ENCODE results near the gene PEMT. TPM values are rescaled to one million over a fixed set of nuclear protein-coding genes. Genes with fewer than 3 reads are reported as not detected.

PEMT gene
- total RNA-seq, 2 donors from 2014 or later, result 38.3 to 52.7 TPM

- no peaks in the 10 kb centered on the region for H3K9me3 ChIP-seq (ENCODE audit: control insufficient read depth, low read length)
- Mint-ChIP-seq H3K4me3 (no peak overlapping the region), H3K4me1 (peaks cover 17% of the 10 kb centered on the region), H3K36me3 (ENCODE audit: low read depth) (no peaks in the 10 kb centered on the region), H3K9me3 (peaks cover 16% of the 10 kb centered on the region), H3K27ac (no peak overlapping the region), H3K27me3 (ENCODE audit: insufficient read depth) (peaks cover 6% of the 10 kb centered on the region)
- H3K36me3 ChIP-seq (ENCODE audit: control insufficient read depth, insufficient read depth, low read length), result no peaks in the 10 kb centered on the region
- TF ChIP-seq, protein P1, sequence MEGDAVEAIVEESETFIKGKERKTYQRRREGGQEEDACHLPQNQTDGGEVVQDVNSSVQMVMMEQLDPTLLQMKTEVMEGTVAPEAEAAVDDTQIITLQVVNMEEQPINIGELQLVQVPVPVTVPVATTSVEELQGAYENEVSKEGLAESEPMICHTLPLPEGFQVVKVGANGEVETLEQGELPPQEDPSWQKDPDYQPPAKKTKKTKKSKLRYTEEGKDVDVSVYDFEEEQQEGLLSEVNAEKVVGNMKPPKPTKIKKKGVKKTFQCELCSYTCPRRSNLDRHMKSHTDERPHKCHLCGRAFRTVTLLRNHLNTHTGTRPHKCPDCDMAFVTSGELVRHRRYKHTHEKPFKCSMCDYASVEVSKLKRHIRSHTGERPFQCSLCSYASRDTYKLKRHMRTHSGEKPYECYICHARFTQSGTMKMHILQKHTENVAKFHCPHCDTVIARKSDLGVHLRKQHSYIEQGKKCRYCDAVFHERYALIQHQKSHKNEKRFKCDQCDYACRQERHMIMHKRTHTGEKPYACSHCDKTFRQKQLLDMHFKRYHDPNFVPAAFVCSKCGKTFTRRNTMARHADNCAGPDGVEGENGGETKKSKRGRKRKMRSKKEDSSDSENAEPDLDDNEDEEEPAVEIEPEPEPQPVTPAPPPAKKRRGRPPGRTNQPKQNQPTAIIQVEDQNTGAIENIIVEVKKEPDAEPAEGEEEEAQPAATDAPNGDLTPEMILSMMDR (conservative IDR thresholded peaks at IDR 0.05), result no peak
- no peaks in the 10 kb centered on the region for H3K27me3 ChIP-seq (ENCODE audit: control insufficient read depth, insufficient read depth, low read length, poor library complexity, severe bottlenecking)
- H3K4me1 ChIP-seq (ENCODE audit: control insufficient read depth, insufficient read depth, low read length), result peaks cover 4% of the 10 kb centered on the region
- peak; percentile 84 for DNase-seq
- H3K27ac ChIP-seq (ENCODE audit: low read depth, low read length), result no peak overlapping the region
- no peak overlapping the region for H3K4me3 ChIP-seq (ENCODE audit: low read length)
- WGBS, 2 experiments (ENCODE audit: insufficient coverage in 1 of 2, insufficient read length in 1 of 2), result 89 to 100% methylated on average over 1 to 4 of the region's 4 CpGs
- no peak overlapping the region for H3K9ac ChIP-seq (ENCODE audit: extremely low read depth, low read length, poor library complexity, severe bottlenecking)
These were observed 17.6 kb upstream of the PEMT start for GRCh38 chr17:17609121-17609520.

GRCh38 chr17:17606416-17607000 is 15.0 kb upstream of the PEMT start:
- no peaks in the 10 kb centered on the region for H3K36me3 Mint-ChIP-seq (ENCODE audit: low read depth)
- TF ChIP-seq, protein P1 (conservative IDR thresholded peaks at IDR 0.05), result no peak
- Histone ChIP-seq H3K27me3 (ENCODE audit: control insufficient read depth, insufficient read depth, low read length, poor library complexity, severe bottlenecking) (no peaks in the 10 kb centered on the region), H3K36me3 (ENCODE audit: control insufficient read depth, insufficient read depth, low read length) (no peaks in the 10 kb centered on the region), H3K4me3 (ENCODE audit: low read length) (no peak overlapping the region), H3K9me3 (ENCODE audit: control insufficient read depth, low read length) (no peaks in the 10 kb centered on the region), H3K27ac (ENCODE audit: low read depth, low read length) (no peak overlapping the region), H3K4me1 (ENCODE audit: control insufficient read depth, insufficient read depth, low read length) (no peaks in the 10 kb centered on the region), H3K9ac (ENCODE audit: extremely low read depth, low read length, poor library complexity, severe bottlenecking) (no peak overlapping the region)
- H3K27me3 Mint-ChIP-seq (ENCODE audit: insufficient read depth), result peaks cover 6% of the 10 kb centered on the region
- DNase-seq, result no peak
- WGBS, 2 experiments (ENCODE audit: insufficient coverage in 1 of 2, insufficient read length in 1 of 2), result 89 to 92% methylated on average over 6 to 7 of the region's 7 CpGs
- H3K4me1 Mint-ChIP-seq, result peaks cover 12% of the 10 kb centered on the region
- peaks cover 18% of the 10 kb centered on the region for H3K9me3 Mint-ChIP-seq
- H3K4me3 Mint-ChIP-seq, result no peak overlapping the region
- no peak overlapping the region for H3K27ac Mint-ChIP-seq

DNA sequence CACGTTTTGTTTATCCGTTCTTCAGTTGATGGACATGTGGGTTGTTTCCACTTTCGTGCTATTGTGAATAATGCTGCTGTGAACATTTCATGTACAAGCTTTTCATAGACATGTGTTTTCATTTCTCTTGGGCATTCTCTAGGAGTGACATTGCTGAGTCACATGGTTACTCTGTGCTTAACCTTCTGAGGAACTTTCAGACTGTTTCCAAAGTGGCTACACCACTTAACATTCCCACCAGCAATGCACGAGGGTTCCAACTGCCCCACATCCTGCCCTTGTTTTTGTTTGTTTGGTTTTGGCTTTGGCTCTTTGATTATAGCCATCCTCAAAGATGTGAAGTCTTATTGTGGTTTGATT is 14.2 kb upstream of the PEMT start:
- Histone ChIP-seq H3K27me3 (ENCODE audit: control insufficient read depth, insufficient read depth, low read length, poor library complexity, severe bottlenecking) (no peaks in the 10 kb centered on the region), H3K4me3 (ENCODE audit: low read length) (no peak overlapping the region), H3K36me3 (ENCODE audit: control insufficient read depth, insufficient read depth, low read length) (no peaks in the 10 kb centered on the region), H3K4me1 (ENCODE audit: control insufficient read depth, insufficient read depth, low read length) (no peaks in the 10 kb centered on the region), H3K9ac (ENCODE audit: extremely low read depth, low read length, poor library complexity, severe bottlenecking) (no peak overlapping the region), H3K27ac (ENCODE audit: low read depth, low read length) (no peak overlapping the region), H3K9me3 (ENCODE audit: control insufficient read depth, low read length) (no peaks in the 10 kb centered on the region)
- WGBS, 2 experiments (ENCODE audit: insufficient coverage in 1 of 2, insufficient read length in 1 of 2), result 90 to 96% methylated on average over 3 to 4 of the region's 4 CpGs
- TF ChIP-seq, protein P1 (conservative IDR thresholded peaks at IDR 0.05), result no peak
- H3K27me3 Mint-ChIP-seq (ENCODE audit: insufficient read depth), result peaks cover 5% of the 10 kb centered on the region
- H3K27ac Mint-ChIP-seq, result no peak overlapping the region
- H3K4me3 Mint-ChIP-seq, result no peak overlapping the region
- H3K4me1 Mint-ChIP-seq, result peaks cover 11% of the 10 kb centered on the region
- H3K36me3 Mint-ChIP-seq (ENCODE audit: low read depth), result no peaks in the 10 kb centered on the region
- no peak for DNase-seq
- H3K9me3 Mint-ChIP-seq, result peaks cover 18% of the 10 kb centered on the region
